OCI-LY1 (cell line): Measurements from ENCODE around the gene BABAM2.

ENCODE experiments used
- H2AFZ ChIP-seq: fragments of 200-600 bp; sonication (generic), shearing (Covaris generic); 2 replicates; pipeline ENCODE4 v1.6.0; 2014; ENCODE audit warnings: antibody characterized with exemption, mild to moderate bottlenecking, low read length
- H3F3A ChIP-seq: fragments of 200-600 bp; sonication (generic), shearing (Covaris generic); 2 replicates; pipeline ENCODE4 v1.6.0; 2014; ENCODE audit warnings: mild to moderate bottlenecking, antibody characterized with exemption, low read length, moderate library complexity; ENCODE audit not compliant: insufficient read depth
- H3K27ac ChIP-seq: fragments of 200-600 bp; sonication (generic); 2 replicates; pipeline ENCODE4 v1.5.1; 2014; ENCODE audit warnings: low read length, mixed run types, mild to moderate bottlenecking, low read depth; ENCODE audit not compliant: poor library complexity, severe bottlenecking
- H3K27me3 ChIP-seq: fragments of 200-600 bp; sonication (generic); 2 replicates; pipeline ENCODE4 v1.6.0; 2014; ENCODE audit warnings: antibody characterized with exemption, mild to moderate bottlenecking, low read length, moderate library complexity; ENCODE audit not compliant: insufficient read depth
- H3K36me3 ChIP-seq: fragments of 200-600 bp; sonication (generic); 2 replicates; pipeline ENCODE4 v1.6.1; 2014; ENCODE audit warnings: mild to moderate bottlenecking, antibody characterized with exemption, low read length, moderate library complexity, mixed read lengths; ENCODE audit not compliant: insufficient read depth
- H3K4me1 ChIP-seq: fragments of 200-600 bp; sonication (generic); 2 replicates; pipeline ENCODE4 v1.5.1; 2014; ENCODE audit warnings: mild to moderate bottlenecking, low read length, moderate library complexity; ENCODE audit not compliant: insufficient read depth, severe bottlenecking
- H3K4me2 ChIP-seq: fragments of 200-600 bp; sonication (generic), shearing (Covaris generic); 2 replicates; pipeline ENCODE4 v1.6.1; 2014; ENCODE audit warnings: low read length
- H3K4me3 ChIP-seq: fragments of 200-600 bp; sonication (generic); 2 replicates; pipeline ENCODE4 v1.5.1; 2014; ENCODE audit warnings: low read length, low read depth, mild to moderate bottlenecking, mixed read lengths; ENCODE audit not compliant: poor library complexity, severe bottlenecking
- H3K79me2 ChIP-seq: fragments of 200-600 bp; shearing (Covaris generic); 2 replicates; pipeline ENCODE4 v1.6.1; 2016; ENCODE audit warnings: mixed run types, low read length, mixed read lengths; ENCODE audit not compliant: insufficient read depth
- H3K9ac ChIP-seq: fragments of 200-600 bp; sonication (generic), shearing (Covaris generic); 2 replicates; pipeline ENCODE4 v1.6.1; 2014; ENCODE audit warnings: mild to moderate bottlenecking, low read length, mixed read lengths
- H3K9me2 ChIP-seq: fragments of 200-600 bp; sonication (generic), shearing (Covaris generic); 2 replicates; pipeline ENCODE4 v1.6.1; 2014; ENCODE audit warnings: low read depth, mild to moderate bottlenecking, low read length, mixed read lengths
- H3K9me3 ChIP-seq: fragments of 200-600 bp; shearing (Covaris generic); 2 replicates; pipeline ENCODE4 v1.6.1; 2014; ENCODE audit warnings: low read length, mixed read lengths
- H4K20me1 ChIP-seq: fragments of 200-600 bp; sonication (generic), shearing (Covaris generic); 2 replicates; pipeline ENCODE4 v1.6.0; 2016; ENCODE audit warnings: mild to moderate bottlenecking, low read length; ENCODE audit not compliant: insufficient read depth
- CTCF ChIP-seq: fragments of 200-600 bp; sonication (generic), shearing (Covaris generic); IDR thresholded peaks from 2 replicates; pipeline ENCODE4 v1.5.1; 2017; ENCODE audit warnings: mild to moderate bottlenecking, antibody characterized with exemption, low read length, moderate library complexity, mixed read lengths
- EZH2 ChIP-seq: fragments of 200-600 bp; sonication (generic), shearing (Covaris generic); IDR thresholded peaks from 2 replicates; pipeline ENCODE4 v1.8.0; 2017; ENCODE audit warnings: borderline replicate concordance, mixed run types, mild to moderate bottlenecking, antibody characterized with exemption, low read length, moderate library complexity, mixed read lengths

BABAM2 gene

DNA sequence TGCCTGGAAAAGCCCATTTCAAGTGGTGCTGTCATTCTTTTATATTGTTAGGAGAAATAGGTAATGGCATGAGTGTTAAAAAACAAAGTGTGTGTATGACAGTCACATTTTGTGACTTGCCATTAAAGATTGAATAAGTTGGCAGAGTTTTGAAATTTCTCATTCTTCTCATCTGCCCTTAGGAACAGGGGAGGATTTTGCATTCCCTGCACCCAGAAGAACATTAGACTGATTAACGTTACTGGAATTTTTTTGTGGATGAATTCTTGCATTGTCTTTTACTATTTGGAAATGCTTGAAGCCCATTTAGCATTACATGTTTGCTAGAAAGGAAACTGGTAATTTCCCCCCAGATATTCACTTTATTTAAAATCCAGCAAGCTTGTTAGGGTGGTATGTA is 162.2 kb downstream of the BABAM2 start:
- Histone ChIP-seq H3K27me3 (no peaks in the 10 kb centered on the region), H3F3A (no peaks in the 10 kb centered on the region), H3K36me3 (no peaks in the 10 kb centered on the region; the same call in 1 of the 2 replicates), H3K9ac (no peak overlapping the region), H4K20me1 (no peaks in the 10 kb centered on the region), H3K9me3 (no peaks in the 10 kb centered on the region), H3K27ac (no peak overlapping the region), H3K79me2 (no peaks in the 10 kb centered on the region), H2AFZ (no peak overlapping the region), H3K4me3 (no peak overlapping the region), H3K4me2 (no peak overlapping the region), H3K9me2 (no peaks in the 10 kb centered on the region), H3K4me1 (no peaks in the 10 kb centered on the region)
- no peak for TF ChIP-seq EZH2
- no peak for TF ChIP-seq CTCF

- Histone ChIP-seq H3K4me1 (no peaks in the 10 kb centered on the region), H3K27ac (no peak overlapping the region), H3K4me2 (no peak overlapping the region), H3K9me3 (no peaks in the 10 kb centered on the region), H3K27me3 (no peaks in the 10 kb centered on the region), H3K9ac (no peak overlapping the region), H3K79me2 (no peaks in the 10 kb centered on the region), H4K20me1 (no peaks in the 10 kb centered on the region), H3K4me3 (no peak overlapping the region), H3K9me2 (no peaks in the 10 kb centered on the region), H3F3A (no peaks in the 10 kb centered on the region), H2AFZ (no peak overlapping the region), H3K36me3 (no peaks in the 10 kb centered on the region)
- TF ChIP-seq EZH2 (no peak), CTCF (no peak)
These were observed 163.1 kb downstream of the BABAM2 start for GRCh38 chr2:28053597-28053996.

DNA sequence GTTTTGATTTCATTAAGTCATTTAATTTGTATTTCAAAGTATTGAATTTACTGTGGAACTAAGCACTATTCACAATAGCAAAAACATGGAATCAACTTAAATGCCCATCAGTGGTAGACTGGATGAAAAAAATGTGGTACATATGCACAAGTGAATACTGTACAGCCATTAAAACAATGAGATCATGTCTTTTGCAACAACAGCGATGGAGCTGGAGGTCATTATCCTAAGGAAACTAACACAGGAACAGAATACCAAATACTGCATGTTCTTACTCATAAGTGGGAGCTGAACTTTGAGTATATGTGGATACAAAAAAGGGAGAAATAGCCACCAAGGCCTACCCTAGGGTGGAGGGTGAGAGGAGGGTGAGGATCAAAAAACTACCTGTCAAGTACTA is 164.4 kb downstream of the BABAM2 start:
- Histone ChIP-seq H3F3A (no peaks in the 10 kb centered on the region), H2AFZ (no peak overlapping the region), H3K9me3 (no peaks in the 10 kb centered on the region), H3K4me2 (no peak overlapping the region), H3K27me3 (no peaks in the 10 kb centered on the region), H3K4me1 (no peaks in the 10 kb centered on the region), H4K20me1 (no peaks in the 10 kb centered on the region), H3K27ac (no peak overlapping the region), H3K79me2 (no peaks in the 10 kb centered on the region), H3K9ac (no peak overlapping the region), H3K9me2 (no peaks in the 10 kb centered on the region), H3K4me3 (no peak overlapping the region), H3K36me3 (no peaks in the 10 kb centered on the region)
- TF ChIP-seq CTCF (no peak), EZH2 (no peak)
